Testis (tissue), 3 donors: ENCODE results near the gene SMAD3. TPM values are rescaled to one million over a fixed set of nuclear protein-coding genes. Genes with fewer than 3 reads are reported as not detected.

Source experiments
- DNase-seq: peaks from one replicate; pipeline ENCODE4 v3.0.0-alpha.2; 2019
- H3K27ac ChIP-seq, 2 donors: fragments of 200-600 bp; sonication (generic); one replicate each; pipeline ENCODE4 v1.5.1; 2019
- H3K27me3 ChIP-seq: fragments of 200-600 bp; sonication (generic); one replicate; pipeline ENCODE4 v1.5.1; 2019
- H3K36me3 ChIP-seq: fragments of 200-600 bp; sonication (generic); one replicate; pipeline ENCODE4 v1.5.1; 2017; ENCODE audit warnings: low read depth; ENCODE audit errors: missing control alignments
- H3K4me1 ChIP-seq: fragments of 200-600 bp; sonication (generic); one replicate; pipeline ENCODE4 v1.5.1; 2019
- H3K4me3 ChIP-seq, 2 donors: fragments of 200-600 bp; sonication (generic); one replicate each; pipeline ENCODE4 v1.5.1; 2017 to 2019
- H3K9me3 ChIP-seq: fragments of 200-600 bp; sonication (generic); one replicate; pipeline ENCODE4 v1.5.1; 2017
- CTCF ChIP-seq, 3 experiments: fragments of 450-650 bp in 2 of 3; fragments of 200-600 bp in 1 of 3; sonication (generic) in 1 of 3; IDR thresholded peaks; one replicate each; pipeline ENCODE4 v1.5.1; 2016 to 2019; ENCODE audit warnings: antibody characterized with exemption in 3 of 3, mild to moderate bottlenecking in 2 of 3, moderate library complexity in 1 of 3
- POLR2A ChIP-seq: fragments of 450-650 bp; IDR thresholded peaks from one replicate; pipeline ENCODE4 v1.6.1; 2017; ENCODE audit warnings: antibody characterized with exemption, mild to moderate bottlenecking, moderate library complexity
- WGBS, 2 donors: methylation state at CpG; one replicate each; pipeline ENCODE4 v1.1.5; 2018; 5-methylcytosine and 5-hydroxymethylcytosine counted together
- intact Hi-C: fragments of 100-400 bp; cut with DNase I; formaldehyde crosslinking; loops from one replicate; pipeline ENCODE4 v1.15.1; 2023; ENCODE audit warnings: low total_unique reads
- polyA plus RNA-seq: library from polyadenylated mRNA; stranded (reverse); fragments of 350-450 nt; fragmentation: Illumina TruSeq; extraction: RNeasy Lipid Tissue Mini Kit (QIAGEN cat#74804); gene quantifications from one replicate; pipeline ENCODE4 v1.2.3, GENCODE V29; 2014; ENCODE audit warnings: low read depth, low replicate concordance; ENCODE audit not compliant: insufficient read depth
- total RNA-seq, 2 donors: library from RNA; depleted of rRNA; stranded (reverse); fragments of >200 nt; gene quantifications; one replicate each; pipeline ENCODE4 v1.2.3, GENCODE V29; 2016

The SMAD3 gene
- total and polyA plus RNA-seq, 3 donors from 2014 or later: 11.4 to 31.6 (median 18.7) TPM

DNA sequence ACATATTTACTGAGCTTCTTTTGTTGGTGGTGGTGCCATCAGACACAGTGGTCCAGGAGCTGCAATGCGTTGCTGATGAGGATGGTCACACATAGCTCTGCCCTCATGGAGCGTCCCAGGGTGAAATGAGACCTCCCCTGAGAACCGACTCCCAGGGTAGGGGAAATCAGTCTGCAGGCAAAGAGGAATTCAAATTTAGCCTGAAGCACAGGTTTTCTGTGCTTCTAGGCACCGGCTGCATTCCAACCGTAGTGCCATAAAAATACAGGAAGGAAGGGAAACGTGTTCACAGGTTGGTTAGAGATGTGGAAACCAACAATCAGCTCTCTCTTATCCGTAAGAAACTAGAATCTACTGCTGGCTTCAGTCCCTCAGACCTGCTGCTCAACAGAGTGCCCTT, 19.2 kb downstream of the SMAD3 start:
- no peak for DNase-seq
- no peaks in the 10 kb centered on the region for H3K36me3 ChIP-seq
- no peak overlapping the region for H3K4me3 ChIP-seq
- no peak overlapping the region for H3K27ac ChIP-seq
- TF ChIP-seq POLR2A (no peak), CTCF (IDR thresholded peaks at IDR 0.05) (no peak)
- intact Hi-C loops: no loop called here
- no peaks in the 10 kb centered on the region for H3K27me3 ChIP-seq
- no peaks in the 10 kb centered on the region for H3K9me3 ChIP-seq
- peaks cover 56% of the 10 kb centered on the region for H3K4me1 ChIP-seq
- WGBS, 2 donors: 85 to 94% methylated on average over 7 of the region's 7 CpGs

- no peaks in the 10 kb centered on the region for H3K27me3 ChIP-seq
- peaks cover 50% of the 10 kb centered on the region for H3K4me1 ChIP-seq
- H3K9me3 ChIP-seq: no peaks in the 10 kb centered on the region
- DNase-seq: no peak
- H3K27ac ChIP-seq: no peak overlapping the region
- TF ChIP-seq POLR2A (no peak), CTCF (IDR thresholded peaks at IDR 0.05) (no peak)
- H3K4me3 ChIP-seq: no peak overlapping the region
- WGBS, 2 donors: 90 to 95% methylated on average over 3 of the region's 3 CpGs
- no peaks in the 10 kb centered on the region for H3K36me3 ChIP-seq
- intact Hi-C loops: no loop called here
Observed at GRCh38 chr15:67085237-67085817, 19.9 kb downstream of the SMAD3 start.

- WGBS, 2 donors: 54 to 77% methylated on average over 3 of the region's 3 CpGs
- no peaks in the 10 kb centered on the region for H3K27me3 ChIP-seq
- H3K27ac ChIP-seq: no peak overlapping the region
- H3K36me3 ChIP-seq: no peaks in the 10 kb centered on the region
- no peaks in the 10 kb centered on the region for H3K9me3 ChIP-seq
- intact Hi-C loops: no loop called here
- H3K4me3 ChIP-seq: no peak overlapping the region
- H3K4me1 ChIP-seq: peaks cover 44% of the 10 kb centered on the region
- TF ChIP-seq POLR2A (no peak), CTCF (IDR thresholded peaks at IDR 0.05) (no peak)
- no peak for DNase-seq
Observed at GRCh38 chr15:67085818-67086636, 20.6 kb downstream of the SMAD3 start.

- Histone ChIP-seq H3K27ac (no peak overlapping the region), H3K27me3 (no peaks in the 10 kb centered on the region), H3K9me3 (no peaks in the 10 kb centered on the region), H3K36me3 (no peaks in the 10 kb centered on the region), H3K4me3 (no peak overlapping the region), H3K4me1 (peaks cover 41% of the 10 kb centered on the region)
- DNase-seq: no peak
- TF ChIP-seq CTCF (IDR thresholded peaks at IDR 0.05): no peak
- TF ChIP-seq POLR2A: no peak
- 83 to 84% methylated on average over 3 of the region's 3 CpGs for WGBS, 2 donors
- intact Hi-C loops: no loop called here
Observed at GRCh38 chr15:67086637-67086914, 21.2 kb downstream of the SMAD3 start.
